Renal cortical epithelial cell (primary cell): ENCODE results near the gene DOCK9. TPM values are rescaled to one million over a fixed set of nuclear protein-coding genes. Genes with fewer than 3 reads are reported as not detected.

Source experiments
- DNase-seq: peaks from one replicate; pipeline ENCODE4 v3.0.0-alpha.2; 2011; ENCODE audit warnings: low read depth
- total RNA-seq: library from RNA; depleted of rRNA; stranded (reverse); fragments of >200 nt; gene quantifications from 2 replicates; pipeline ENCODE4 v1.2.3, GENCODE V29; 2014

DOCK9 gene
- total RNA-seq, 1 donor from 2014 or later, result 92.7 TPM

DNA sequence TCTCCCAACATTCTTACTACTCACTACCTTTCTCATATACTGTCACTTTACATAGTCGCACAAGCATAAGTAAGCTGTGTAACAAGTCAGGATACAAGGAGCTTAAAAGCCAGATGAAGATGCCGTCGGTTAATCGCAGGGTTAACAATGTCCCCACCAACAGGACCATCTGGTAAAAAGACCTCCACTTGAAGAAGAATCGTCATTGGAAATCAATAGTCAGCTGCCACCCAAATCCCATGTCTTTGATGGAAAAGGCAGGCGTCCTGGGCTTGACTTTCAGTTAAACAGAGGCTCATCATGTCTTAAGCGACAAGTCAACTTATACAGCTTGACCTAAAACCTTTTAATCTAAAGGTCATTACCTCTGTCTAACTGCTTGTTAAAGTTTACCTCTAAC lies 27.2 kb downstream of the DOCK9 start:
- no peak for DNase-seq

DNA sequence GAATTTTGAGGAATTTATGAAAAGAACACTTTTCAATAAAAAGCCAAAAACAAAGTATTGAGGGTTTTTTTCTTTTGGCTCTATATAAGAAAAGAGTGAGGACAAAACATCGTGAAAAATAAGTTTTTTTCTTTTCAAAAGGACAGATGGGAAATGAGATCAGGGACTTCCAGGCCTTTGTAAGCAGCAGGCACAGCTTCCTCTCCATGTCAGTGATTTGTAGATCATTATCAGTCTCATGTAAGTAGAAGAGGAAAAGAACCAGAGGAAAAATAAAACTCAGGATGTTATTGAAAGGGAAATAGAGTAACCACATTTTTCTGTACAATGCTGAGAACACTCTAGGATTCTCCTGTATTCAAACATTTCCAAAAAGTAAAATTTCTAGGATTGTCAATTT lies 29.9 kb downstream of the DOCK9 start:
- DNase-seq, result no peak

- no peak for DNase-seq
These were observed 31.8 kb downstream of the DOCK9 start for GRCh38 chr13:98945863-98946605.

GRCh38 chr13:98944336-98944735 lies 33.5 kb downstream of the DOCK9 start:
- DNase-seq, result no peak

GRCh38 chr13:98942997-98943396 lies 34.9 kb downstream of the DOCK9 start:
- no peak for DNase-seq

DNA sequence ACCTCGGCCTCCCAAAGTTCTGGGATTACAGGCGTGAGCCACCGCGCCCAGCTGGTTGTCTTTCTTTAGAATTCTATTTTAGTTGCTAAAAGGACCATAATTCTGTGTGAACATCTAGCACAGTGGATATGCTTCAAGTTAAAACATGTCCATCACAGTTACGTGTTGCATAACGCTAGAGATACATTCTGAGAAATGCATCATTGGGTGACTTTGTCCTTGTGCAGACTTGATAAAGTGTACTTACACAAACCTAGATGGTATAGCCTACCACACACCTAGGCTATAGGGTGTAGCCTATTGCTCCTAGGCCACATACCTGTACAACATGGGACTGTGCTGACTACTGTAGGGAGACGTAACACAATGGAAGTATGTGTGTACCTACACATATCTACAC lies 35.4 kb downstream of the DOCK9 start:
- DNase-seq, result no peak

DNA sequence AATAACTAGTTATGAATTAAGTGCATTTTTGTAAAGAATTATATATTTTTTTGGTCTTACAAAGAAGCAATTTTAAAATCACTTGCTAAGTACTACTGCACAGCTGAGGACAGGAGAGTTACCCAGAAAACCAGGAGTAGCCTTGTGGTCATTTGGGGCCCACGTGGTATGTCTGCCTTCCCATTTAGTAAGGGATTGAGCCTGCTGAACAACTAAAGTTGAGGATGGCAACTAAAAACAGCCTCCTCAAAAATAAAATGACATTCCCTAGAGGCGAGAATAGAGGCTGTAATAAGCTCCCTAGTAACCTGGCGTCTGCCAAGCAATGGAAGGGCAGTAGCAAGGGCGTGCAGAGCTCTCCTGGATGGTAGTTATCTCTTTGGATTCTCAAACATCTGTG lies 36.3 kb downstream of the DOCK9 start:
- no peak for DNase-seq

- DNase-seq, result no peak
These were observed 36.7 kb downstream of the DOCK9 start for GRCh38 chr13:98941126-98941525.

DNA sequence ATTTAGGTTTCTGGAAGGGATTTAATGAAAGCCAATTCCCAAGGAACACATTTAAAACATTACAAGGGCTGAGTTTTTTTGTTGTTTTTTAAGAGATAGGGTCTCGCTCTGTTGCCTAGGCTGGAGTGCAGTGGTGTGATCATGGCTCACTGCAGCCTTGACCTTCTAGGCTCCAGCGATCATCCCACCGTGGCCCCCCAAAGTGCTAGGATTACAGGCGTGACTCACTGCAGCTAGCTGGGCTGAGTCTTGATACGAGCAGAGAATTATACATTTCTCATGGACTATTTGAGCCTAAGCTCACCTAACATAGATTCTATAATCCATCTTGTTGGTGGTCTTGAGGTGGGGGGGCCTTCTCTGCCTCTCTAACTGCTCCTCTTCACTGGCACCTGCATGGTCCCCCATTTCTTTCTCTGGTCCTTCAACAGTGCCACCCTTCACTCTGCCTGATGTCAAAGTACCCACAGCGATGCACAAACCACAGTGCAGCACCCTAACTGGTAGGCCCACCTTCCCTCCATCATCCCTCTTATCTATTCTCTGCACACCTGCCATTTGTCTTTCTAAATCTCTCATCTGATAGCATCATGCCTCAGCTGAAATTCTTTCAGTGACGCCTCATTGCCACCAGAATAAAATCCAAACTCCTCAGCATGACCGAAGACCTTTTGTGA lies 37.4 kb downstream of the DOCK9 start:
- no peak for DNase-seq

DNA sequence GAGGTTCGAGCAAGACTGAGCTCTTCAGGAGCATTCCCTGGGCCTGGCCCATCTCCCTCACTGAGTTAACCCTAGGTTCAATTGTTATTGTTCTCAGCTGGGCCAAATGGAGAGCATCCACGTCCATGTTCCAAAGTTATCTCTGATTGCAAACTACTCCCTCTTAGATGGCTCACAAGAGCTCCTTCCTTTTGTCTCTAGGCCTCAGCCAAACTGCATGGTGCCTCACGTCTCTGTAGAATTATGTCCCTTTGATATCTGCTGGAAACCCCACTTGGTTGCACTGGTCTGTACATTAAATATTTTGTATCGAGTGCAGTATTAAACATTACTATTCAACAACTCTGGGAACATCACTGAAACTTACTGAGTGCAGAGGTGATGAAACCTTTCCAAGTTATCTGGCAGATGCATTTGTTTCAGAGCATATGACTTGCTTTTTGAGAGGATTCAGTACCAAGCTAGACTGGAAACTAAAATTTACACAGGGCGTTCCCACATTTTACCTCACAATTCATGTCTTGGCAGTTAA lies 38.1 kb downstream of the DOCK9 start:
- DNase-seq, result no peak

DNA sequence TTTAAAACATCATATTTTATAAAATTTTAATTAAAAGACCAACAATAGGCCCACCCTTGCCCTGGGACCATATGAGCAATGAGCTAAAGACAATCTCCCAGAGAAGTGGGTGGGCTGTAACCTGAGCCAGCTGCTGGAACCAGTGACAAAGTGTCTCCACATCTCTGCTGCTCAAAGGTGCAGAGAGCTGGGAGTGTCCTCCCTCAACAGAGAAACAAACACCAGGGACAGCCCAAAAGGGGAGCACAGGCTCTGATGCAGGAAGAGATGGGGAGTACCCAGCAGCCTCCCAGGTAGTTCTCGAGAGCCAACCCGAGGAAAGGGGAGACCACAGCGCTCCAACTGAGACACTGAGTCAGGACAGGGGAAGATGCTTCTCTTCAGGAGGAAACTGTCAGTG lies 39.1 kb downstream of the DOCK9 start:
- no peak for DNase-seq

GRCh38 chr13:98937911-98938381 lies 39.9 kb downstream of the DOCK9 start:
- DNase-seq, result no peak

GRCh38 chr13:98934243-98934642 lies 43.6 kb downstream of the DOCK9 start:
- no peak for DNase-seq

DNA sequence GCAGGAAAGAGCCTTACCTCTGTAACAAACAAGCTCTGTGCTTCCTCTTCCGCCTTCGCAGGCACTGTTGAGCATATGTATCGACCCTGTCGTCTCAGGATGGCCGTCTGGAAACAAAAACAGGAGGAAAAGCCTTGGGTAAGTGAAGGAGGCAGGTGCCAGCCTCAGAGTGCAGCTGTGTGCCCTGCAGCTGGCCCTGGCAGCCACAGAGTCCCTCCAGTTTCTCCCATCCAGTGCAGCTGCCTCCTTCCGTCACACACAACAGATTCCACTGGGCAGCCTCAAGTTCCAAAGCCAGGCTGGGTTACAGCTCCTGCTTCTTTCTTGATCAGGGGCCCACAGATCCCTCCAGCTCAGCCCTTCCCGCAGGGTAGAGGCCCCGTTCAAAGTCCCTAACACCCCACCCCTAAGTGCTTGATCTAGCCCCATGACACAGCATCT lies 47.7 kb downstream of the DOCK9 start:
- DNase-seq, result no peak

- no peak for DNase-seq
These were observed 49.6 kb downstream of the DOCK9 start for GRCh38 chr13:98927951-98928927.

- DNase-seq, result no peak
These were observed 51.9 kb downstream of the DOCK9 start for GRCh38 chr13:98925949-98926348.

- DNase-seq, result no peak
These were observed 54.0 kb downstream of the DOCK9 start for GRCh38 chr13:98923641-98924397.

GRCh38 chr13:98922306-98922705 lies 55.6 kb downstream of the DOCK9 start:
- peak; percentile 57 for DNase-seq

DNA sequence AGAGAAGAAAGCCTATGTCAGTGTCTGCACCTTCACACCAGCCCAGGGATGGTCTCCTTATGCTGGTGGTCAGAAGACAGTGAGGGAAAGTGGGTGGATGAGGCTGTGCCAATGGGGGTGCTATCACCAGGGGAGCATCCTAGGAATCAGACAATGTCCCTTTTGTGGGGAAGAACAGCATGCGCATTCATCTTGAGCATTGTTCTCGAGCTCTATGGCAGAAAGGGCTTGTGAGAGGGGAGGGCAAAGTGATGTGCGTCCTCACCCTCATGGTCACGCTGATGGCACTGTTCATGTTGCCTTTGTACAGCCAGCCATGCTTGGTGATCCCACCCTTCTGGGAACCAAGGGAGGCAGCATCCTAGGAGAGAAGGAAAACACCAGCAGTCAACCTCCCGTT lies 56.1 kb downstream of the DOCK9 start:
- no peak for DNase-seq

- no peak for DNase-seq
These were observed 56.8 kb downstream of the DOCK9 start for GRCh38 chr13:98921015-98921580.

- no peak for DNase-seq
These were observed 58.3 kb downstream of the DOCK9 start for GRCh38 chr13:98919566-98919965.
